Heart right ventricle (tissue), 16 donors: ENCODE data around the gene TSPAN9. TPM values are rescaled to one million over a fixed set of nuclear protein-coding genes. Genes with fewer than 3 reads are reported as not detected.

Experiments
- ATAC-seq, 8 donors: fragments of 200-7000 bp; cut with Tn5 transposase; one replicate each; pipeline ENCODE4 v1.9.1; 2020; ENCODE audit warnings: mild to moderate bottlenecking in 8 of 8, moderate library complexity in 8 of 8, moderate number of reproducible peaks in 1 of 8
- DNase-seq, 2 donors: peaks; one replicate each; pipeline ENCODE4 v3.0.0-alpha.2; 2020
- H3K27ac ChIP-seq, 10 donors: fragments of 200-600 bp; sonication (generic) in 2 of 10; one replicate each; pipeline versions ENCODE4 v1.5.0 to v1.8.0; 2020 to 2022; ENCODE audit warnings: mild to moderate bottlenecking in 3 of 10
- H3K27me3 ChIP-seq, 7 donors: fragments of 200-600 bp; one replicate each; pipeline ENCODE4 v1.8.0; 2021 to 2022; ENCODE audit warnings: mild to moderate bottlenecking in 2 of 7
- H3K36me3 ChIP-seq, 9 donors: fragments of 200-600 bp; sonication (generic) in 1 of 9; one replicate each; pipeline versions ENCODE4 v1.5.0 to v1.8.0; 2020 to 2022; ENCODE audit warnings: mild to moderate bottlenecking in 2 of 9
- H3K4me1 ChIP-seq, 9 donors: fragments of 200-600 bp; sonication (generic) in 1 of 9; one replicate each; pipeline versions ENCODE4 v1.5.0 to v1.8.0; 2020 to 2022; ENCODE audit warnings: mild to moderate bottlenecking in 4 of 9
- H3K4me3 ChIP-seq, 10 donors: fragments of 200-600 bp; sonication (generic) in 2 of 10; one replicate each; pipeline versions ENCODE4 v1.5.0 to v1.8.0; 2020 to 2022; ENCODE audit warnings: mild to moderate bottlenecking in 7 of 10, moderate library complexity in 2 of 10
- H3K9me3 ChIP-seq, 11 donors: fragments of 200-600 bp in 10 of 11; sonication (generic) in 2 of 11; one replicate each; pipeline versions ENCODE4 v1.5.0 to v1.8.0; 2013 to 2022; ENCODE audit warnings: mild to moderate bottlenecking in 2 of 11, control low read depth in 1 of 11, moderate library complexity in 1 of 11
- CTCF ChIP-seq, 9 donors: fragments of 200-600 bp; sonication (generic) in 2 of 9; IDR thresholded peaks; one replicate each; pipeline versions ENCODE4 v1.5.0 to v1.8.0; 2021 to 2022; ENCODE audit warnings: antibody characterized with exemption in 9 of 9, mild to moderate bottlenecking in 5 of 9, moderate library complexity in 1 of 9
- WGBS, 2 donors: extraction: QIAGEN DNeasy Blood & Tissue Kit; methylation state at CpG; one replicate each; pipeline ENCODE4 v1.1.7; 2013; ENCODE audit warnings: inconsistent platforms in 1 of 2; 5-methylcytosine and 5-hydroxymethylcytosine counted together
- intact Hi-C, 10 donors: fragments of 100-400 bp; cut with DNase I; formaldehyde crosslinking; loops; one replicate each; pipeline versions ENCODE4 v1.11.1 to v1.14.2; 2022
- polyA plus RNA-seq, 2 donors: library from polyadenylated mRNA; stranded (reverse); fragments of 200-250 nt; gene quantifications; one replicate each; pipeline ENCODE4 v1.2.3, GENCODE V29; 2013
- total RNA-seq, 10 donors: library from RNA; stranded (reverse); fragmentation: NEBNext Ultra II Directional in 3 of 10; extraction: Animal tissue kit (Norgen Biotek cat#: 25700) in 3 of 10; gene quantifications; one replicate each; pipeline versions ENCODE4 v1.2.1 to v1.2.4, GENCODE V29; 2021 to 2023
- donor health status: Arrhythmogenic right ventricular cardiomyopathy.
- donor health status: ischemic (EF 13 %, LVEDD 7.1; RV severe dilation, severe dysfunction).
- donor health status: healthy with polysubstance abuse.
- donor health status: DM: no; HTN: yes; CAD: no.
- donor health status: DM: no; HTN: no; CAD: no.
- donor health status: ischemic (EF 25% LVEDD 6.9; RV normal size, moderate dysfunction).
- donor health status: ischemic (EF 25% LVEDD 5.7; RV mildly dilated, moderate dysfunction).
- donor health status: healthy.
- donor health status: DM: yes; HTN: yes; CAD: no.
- donor health status: Ischemic cardiomyopathy.
- donor health status: ischemic (EF 35%, LVEDD 5.7; RV mildly dilated, moderate dysfunction).
- donor health status: nonischemic (EF 11% LVEDD 7.7; RV severe dilation, severe dysfunction).
- donor health status: DM: yes; HTN: yes; CAD: no.
- donor health status: PGD.
- donor health status: ischemic (EF 29% LVEDD 5.4; RV normal size, mild dysfunction).
- donor health status: nonischemic (EF 23%, LVEDD 6.1; RV moderate dilation, normal function).

TSPAN9 gene
- total and polyA plus RNA-seq, 12 donors: 63.0 to 401 (median 251) TPM

GRCh38 chr12:3054374-3054773 lies 22.8 kb upstream of the TSPAN9 start:
- TF ChIP-seq CTCF (IDR thresholded peaks at IDR 0.05): no peak
- intact Hi-C loops: no loop called here

GRCh38 chr12:3055026-3055703 lies 22.0 kb upstream of the TSPAN9 start:
- ATAC-seq: peak in 7 of 8 donors; percentile 11 to 54 (median 33)

More at GRCh38 chr12:3054374-3054773, 22.8 kb upstream of the TSPAN9 start:
- DNase-seq: no peak
- no peak for ATAC-seq
- H3K27me3 ChIP-seq: no peaks in the 10 kb centered on the region
- peaks cover 0 to 12% (median 5%) of the 10 kb centered on the region in 9 donors for H3K4me1 ChIP-seq
- WGBS, 2 donors: 83 to 91% methylated on average over 7 of the region's 7 CpGs
- H3K9me3 ChIP-seq: no peaks in the 10 kb centered on the region
- no peaks in the 10 kb centered on the region for H3K36me3 ChIP-seq
- no peak overlapping the region for H3K4me3 ChIP-seq
- H3K27ac ChIP-seq: no peak overlapping the region

GRCh38 chr12:3055704-3056467 lies 21.3 kb upstream of the TSPAN9 start:
- Histone ChIP-seq H3K27ac (no peak overlapping the region), H3K9me3 (no peaks in the 10 kb centered on the region), H3K27me3 (no peaks in the 10 kb centered on the region), H3K4me1 (peaks cover 0 to 12% (median 5%) of the 10 kb centered on the region in 9 donors), H3K4me3 (no peak overlapping the region), H3K36me3 (no peaks in the 10 kb centered on the region)
- ATAC-seq (peak in 5 of 8 donors; percentile 13 to 48 (median 29)), DNase-seq (no peak)
- TF ChIP-seq CTCF (IDR thresholded peaks at IDR 0.05): no peak
- WGBS, 2 donors: 64 to 70% methylated on average over 8 of the region's 8 CpGs
- intact Hi-C loops: no loop called here

More at GRCh38 chr12:3055026-3055703, 22.0 kb upstream of the TSPAN9 start:
- no peak for TF ChIP-seq CTCF (IDR thresholded peaks at IDR 0.05)
- peaks cover 0 to 12% (median 5%) of the 10 kb centered on the region in 9 donors for H3K4me1 ChIP-seq
- no peaks in the 10 kb centered on the region for H3K9me3 ChIP-seq
- H3K27ac ChIP-seq: peak overlapping the region in 1 of 10 donors; percentile 34
- WGBS, 2 donors: 33 to 40% methylated on average over 12 of the region's 12 CpGs
- intact Hi-C loops: no loop called here
- no peak for DNase-seq
- H3K4me3 ChIP-seq: no peak overlapping the region
- H3K36me3 ChIP-seq: no peaks in the 10 kb centered on the region
- H3K27me3 ChIP-seq: no peaks in the 10 kb centered on the region

- no peak for TF ChIP-seq CTCF (IDR thresholded peaks at IDR 0.05)
- intact Hi-C loops: no loop called here
- no peaks in the 10 kb centered on the region for H3K27me3 ChIP-seq
- peaks cover 0 to 1% (median 0%) of the 10 kb centered on the region in 9 donors for H3K4me1 ChIP-seq
- 58 to 59% methylated on average over 5 of the region's 5 CpGs for WGBS, 2 donors
- no peak overlapping the region for H3K27ac ChIP-seq
- H3K9me3 ChIP-seq: peaks cover 0 to 18% (median 6%) of the 10 kb centered on the region in 11 donors
- H3K36me3 ChIP-seq: no peaks in the 10 kb centered on the region
- no peak overlapping the region for H3K4me3 ChIP-seq
- DNase-seq (no peak), ATAC-seq (no peak)
Measured at GRCh38 chr12:3061059-3061458, 16.1 kb upstream of the TSPAN9 start.
